Endodermal cell (in vitro differentiated cells): ENCODE results near the gene CEP295NL. TPM values are rescaled to one million over a fixed set of nuclear protein-coding genes. Genes with fewer than 3 reads are reported as not detected.

Experiments used
- DNase-seq: peaks from one replicate; pipeline ENCODE4 v3.0.0-alpha.2; 2017
- H3K27ac ChIP-seq: 2 replicates; pipeline ENCODE4 v1.5.1; 2013; ENCODE audit warnings: mild to moderate bottlenecking, low read depth, low read length, moderate library complexity
- H3K27me3 ChIP-seq: 2 replicates; pipeline ENCODE4 v1.6.1; 2013; ENCODE audit warnings: mild to moderate bottlenecking, low read length, moderate library complexity; ENCODE audit not compliant: insufficient read depth, control insufficient read depth, poor library complexity, severe bottlenecking
- H3K36me3 ChIP-seq: 2 replicates; pipeline ENCODE4 v1.7.0; 2013; ENCODE audit warnings: mild to moderate bottlenecking, low read length, moderate library complexity; ENCODE audit not compliant: control insufficient read depth, insufficient read depth
- H3K4me1 ChIP-seq: one replicate; pipeline ENCODE4 v1.7.0; 2013; ENCODE audit warnings: low read length; ENCODE audit not compliant: control insufficient read depth, insufficient read depth
- H3K4me3 ChIP-seq: 2 replicates; pipeline ENCODE4 v1.5.1; 2013; ENCODE audit warnings: mild to moderate bottlenecking, low read length, moderate library complexity
- H3K9ac ChIP-seq: 2 replicates; pipeline ENCODE4 v1.6.1; 2013; ENCODE audit warnings: mild to moderate bottlenecking, low read length, moderate library complexity; ENCODE audit not compliant: poor library complexity, severe bottlenecking; ENCODE audit errors: extremely low read depth
- H3K9me3 ChIP-seq: 2 replicates; pipeline ENCODE4 v1.6.1; 2013; ENCODE audit warnings: mild to moderate bottlenecking, low read length, moderate library complexity; ENCODE audit not compliant: control insufficient read depth
- H3K27ac Mint-ChIP-seq: 2 replicates; pipeline ENCODE4 v1.8.0; 2020; ENCODE audit warnings: mixed read lengths
- H3K27me3 Mint-ChIP-seq: 2 replicates; pipeline ENCODE4 v1.8.0; 2021; ENCODE audit warnings: mild to moderate bottlenecking, mixed read lengths; ENCODE audit not compliant: insufficient read depth
- H3K36me3 Mint-ChIP-seq: 2 replicates; pipeline ENCODE4 v1.8.0; 2020; ENCODE audit warnings: low read depth, mixed read lengths
- H3K4me1 Mint-ChIP-seq: 2 replicates; pipeline ENCODE4 v1.8.0; 2020; ENCODE audit warnings: mixed read lengths
- H3K4me3 Mint-ChIP-seq: 2 replicates; pipeline ENCODE4 v1.8.0; 2020; ENCODE audit warnings: mild to moderate bottlenecking, moderate library complexity, mixed read lengths
- H3K9me3 Mint-ChIP-seq: 2 replicates; pipeline ENCODE4 v1.8.0; 2020; ENCODE audit warnings: mild to moderate bottlenecking, mixed read lengths
- WGBS, 2 experiments: methylation state at CpG; one replicate each; pipeline versions ENCODE4 v1.1.5 to v1.1.7; 2013; ENCODE audit warnings: missing lambda C conversion rate in 2 of 2, mixed read lengths in 1 of 2; ENCODE audit not compliant: insufficient coverage in 1 of 2, insufficient read length in 1 of 2; 5-methylcytosine and 5-hydroxymethylcytosine counted together
- total RNA-seq, 2 donors: library from RNA; stranded (reverse); fragmentation: NEBNext Ultra II Directional in 1 of 2; extraction: Animal tissue kit (Norgen Biotek cat#: 25700) in 1 of 2; gene quantifications; 2 replicates in 1 of 2; 3 replicates in 1 of 2; pipeline ENCODE4 v1.2.1, GENCODE V29; 2021
- TF ChIP-seq, protein P1 (sequence below): fragments of 200-600 bp; sonication (generic); conservative IDR thresholded peaks from 2 replicates; pipeline ENCODE4 v1.5.0; 2021; ENCODE audit warnings: antibody characterized with exemption, mild to moderate bottlenecking

Gene CEP295NL
- total RNA-seq, 2 donors from 2014 or later, result 0.97 to 2.2 TPM

GRCh38 chr17:78923660-78924453, 20.9 kb upstream of the CEP295NL start:
- Histone ChIP-seq H3K4me1 (no peaks in the 10 kb centered on the region), H3K27me3 (no peaks in the 10 kb centered on the region), H3K9ac (peak overlapping the region; percentile 38), H3K36me3 (no peaks in the 10 kb centered on the region), H3K4me3 (peak overlapping the region; percentile 82), H3K27ac (no peak overlapping the region), H3K9me3 (no peaks in the 10 kb centered on the region)
- Mint-ChIP-seq H3K4me3 (peak overlapping the region; percentile 64), H3K27ac (no peak overlapping the region), H3K9me3 (no peaks in the 10 kb centered on the region), H3K4me1 (peaks cover 18% of the 10 kb centered on the region), H3K36me3 (no peaks in the 10 kb centered on the region), H3K27me3 (peaks cover 2% of the 10 kb centered on the region)
- peak; percentile 91 for DNase-seq
- TF ChIP-seq, protein P1, sequence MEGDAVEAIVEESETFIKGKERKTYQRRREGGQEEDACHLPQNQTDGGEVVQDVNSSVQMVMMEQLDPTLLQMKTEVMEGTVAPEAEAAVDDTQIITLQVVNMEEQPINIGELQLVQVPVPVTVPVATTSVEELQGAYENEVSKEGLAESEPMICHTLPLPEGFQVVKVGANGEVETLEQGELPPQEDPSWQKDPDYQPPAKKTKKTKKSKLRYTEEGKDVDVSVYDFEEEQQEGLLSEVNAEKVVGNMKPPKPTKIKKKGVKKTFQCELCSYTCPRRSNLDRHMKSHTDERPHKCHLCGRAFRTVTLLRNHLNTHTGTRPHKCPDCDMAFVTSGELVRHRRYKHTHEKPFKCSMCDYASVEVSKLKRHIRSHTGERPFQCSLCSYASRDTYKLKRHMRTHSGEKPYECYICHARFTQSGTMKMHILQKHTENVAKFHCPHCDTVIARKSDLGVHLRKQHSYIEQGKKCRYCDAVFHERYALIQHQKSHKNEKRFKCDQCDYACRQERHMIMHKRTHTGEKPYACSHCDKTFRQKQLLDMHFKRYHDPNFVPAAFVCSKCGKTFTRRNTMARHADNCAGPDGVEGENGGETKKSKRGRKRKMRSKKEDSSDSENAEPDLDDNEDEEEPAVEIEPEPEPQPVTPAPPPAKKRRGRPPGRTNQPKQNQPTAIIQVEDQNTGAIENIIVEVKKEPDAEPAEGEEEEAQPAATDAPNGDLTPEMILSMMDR, result no peak
- 20 to 21% methylated on average over 10 to 28 of the region's 28 CpGs for WGBS, 2 experiments

GRCh38 chr17:78922816-78923498, 20.0 kb upstream of the CEP295NL start:
- no peak overlapping the region for H3K4me3 ChIP-seq
- no peaks in the 10 kb centered on the region for H3K9me3 Mint-ChIP-seq
- peaks cover 2% of the 10 kb centered on the region for H3K27me3 Mint-ChIP-seq
- WGBS, 2 experiments, result 94 to 98% methylated on average over 4 to 10 of the region's 13 CpGs
- no peaks in the 10 kb centered on the region for H3K27me3 ChIP-seq
- H3K4me1 ChIP-seq, result no peaks in the 10 kb centered on the region
- H3K27ac Mint-ChIP-seq, result no peak overlapping the region
- H3K4me1 Mint-ChIP-seq, result peaks cover 18% of the 10 kb centered on the region
- H3K36me3 Mint-ChIP-seq, result no peaks in the 10 kb centered on the region
- TF ChIP-seq, protein P1, result no peak
- no peak for DNase-seq
- H3K9ac ChIP-seq, result no peak overlapping the region
- H3K27ac ChIP-seq, result no peak overlapping the region
- H3K36me3 ChIP-seq, result no peaks in the 10 kb centered on the region
- H3K4me3 Mint-ChIP-seq, result peak overlapping the region; percentile 64
- H3K9me3 ChIP-seq, result no peaks in the 10 kb centered on the region

DNA sequence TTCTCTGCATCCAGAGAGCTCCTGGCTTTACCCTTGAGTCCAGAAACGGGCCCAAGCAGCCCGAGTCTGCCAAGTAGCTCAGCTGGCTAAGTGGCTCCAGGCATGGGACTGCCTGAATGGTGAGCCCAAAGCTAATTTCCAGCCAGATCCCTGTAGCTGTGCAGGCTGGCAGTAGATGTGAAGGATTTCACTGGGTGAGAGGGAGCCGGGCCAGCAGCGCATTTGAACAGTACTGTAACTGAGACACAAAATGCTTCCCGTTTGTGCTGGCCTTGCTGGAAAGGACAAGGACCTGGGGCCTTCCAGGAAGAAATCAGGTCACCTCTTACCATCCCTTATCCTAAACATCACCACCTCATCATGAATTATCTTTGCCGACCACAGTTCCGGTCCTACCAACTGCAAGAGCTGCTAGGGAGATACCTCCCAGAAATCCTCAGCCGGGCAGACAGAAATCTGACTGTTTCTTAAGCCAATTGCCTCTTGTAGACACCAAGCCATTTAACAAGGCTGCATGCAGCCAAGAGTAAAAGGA, 18.5 kb upstream of the CEP295NL start:
- TF ChIP-seq, protein P1, result no peak
- Mint-ChIP-seq H3K27me3 (peaks cover 2% of the 10 kb centered on the region), H3K27ac (no peak overlapping the region), H3K4me3 (no peak overlapping the region), H3K4me1 (peaks cover 21% of the 10 kb centered on the region), H3K9me3 (no peaks in the 10 kb centered on the region), H3K36me3 (no peaks in the 10 kb centered on the region)
- no peaks in the 10 kb centered on the region for H3K27me3 ChIP-seq
- no peaks in the 10 kb centered on the region for H3K36me3 ChIP-seq
- H3K4me1 ChIP-seq, result no peaks in the 10 kb centered on the region
- DNase-seq, result no peak
- no peaks in the 10 kb centered on the region for H3K9me3 ChIP-seq
- H3K4me3 ChIP-seq, result no peak overlapping the region
- H3K27ac ChIP-seq, result no peak overlapping the region
- WGBS, 2 experiments, result 92 to 96% methylated on average over 4 to 8 of the region's 8 CpGs
- H3K9ac ChIP-seq, result no peak overlapping the region
